GM23338 (cell line): ENCODE data around the gene RNF141. TPM values are rescaled to one million over a fixed set of nuclear protein-coding genes. Genes with fewer than 3 reads are reported as not detected.

Experiments used
- ATAC-seq: fragments of 200-7000 bp; cut with Tn5 transposase; 3 replicates; pipeline ENCODE4 v1.9.1; 2020
- DNase-seq: peaks from one replicate; pipeline ENCODE4 v3.0.0-alpha.2; 2015; ENCODE audit warnings: low spot score
- H2AFZ ChIP-seq: fragments of 200-600 bp; sonication (generic); 2 replicates; pipeline ENCODE4 v1.8.0; 2016; ENCODE audit warnings: antibody characterized with exemption, mild to moderate bottlenecking, moderate library complexity
- H3F3A ChIP-seq: fragments of 200-600 bp; sonication (generic); replicated peaks from 2 replicates; pipeline ENCODE4 v1.8.0; 2017; ENCODE audit warnings: antibody characterized with exemption, mixed run types, low read depth
- H3K27ac ChIP-seq: fragments of 200-600 bp; sonication (generic); 2 replicates; pipeline ENCODE4 v1.6.1; 2016; ENCODE audit warnings: low read depth
- H3K27me3 ChIP-seq: fragments of 200-600 bp; sonication (generic); 2 replicates; pipeline ENCODE4 v1.8.0; 2016; ENCODE audit warnings: mild to moderate bottlenecking, mixed run types, moderate library complexity; ENCODE audit not compliant: insufficient read depth
- H3K36me3 ChIP-seq: fragments of 200-600 bp; sonication (generic); 2 replicates; pipeline ENCODE4 v1.8.0; 2016; ENCODE audit warnings: mild to moderate bottlenecking; ENCODE audit not compliant: insufficient read depth
- H3K4me1 ChIP-seq: fragments of 200-600 bp; sonication (generic); 2 replicates; pipeline ENCODE4 v1.8.0; 2016; ENCODE audit warnings: mild to moderate bottlenecking, moderate library complexity; ENCODE audit not compliant: insufficient read depth
- H3K4me2 ChIP-seq: fragments of 200-600 bp; sonication (generic); 2 replicates; pipeline ENCODE4 v1.7.1; 2017; ENCODE audit warnings: mixed run types
- H3K4me3 ChIP-seq: fragments of 200-600 bp; sonication (generic); 2 replicates; pipeline ENCODE4 v1.6.1; 2016; ENCODE audit warnings: mixed run types
- H3K79me2 ChIP-seq: fragments of 200-600 bp; sonication (generic); replicated peaks from 2 replicates; pipeline ENCODE4 v1.8.0; 2017; ENCODE audit warnings: mild to moderate bottlenecking; ENCODE audit not compliant: insufficient read depth
- H3K9me2 ChIP-seq: fragments of 200-600 bp; sonication (generic); 2 replicates; pipeline ENCODE4 v1.8.0; 2017; ENCODE audit not compliant: insufficient read depth
- H4K20me1 ChIP-seq: fragments of 200-600 bp; sonication (generic); replicated peaks from 2 replicates; pipeline ENCODE4 v1.8.0; 2017; ENCODE audit warnings: mild to moderate bottlenecking; ENCODE audit not compliant: insufficient read depth
- H3K27ac Mint-ChIP-seq: 2 replicates; pipeline ENCODE4 v1.8.0; 2020; ENCODE audit warnings: inconsistent platforms, mild to moderate bottlenecking, moderate library complexity, mixed read lengths
- H3K27me3 Mint-ChIP-seq: 3 replicates; pipeline ENCODE4 v1.8.0; 2022; ENCODE audit warnings: low read depth, mild to moderate bottlenecking, moderate library complexity, mixed read lengths, inconsistent platforms; ENCODE audit not compliant: insufficient read depth, poor library complexity
- H3K36me3 Mint-ChIP-seq: 3 replicates; pipeline ENCODE4 v1.8.0; 2021; ENCODE audit warnings: low read depth, mild to moderate bottlenecking, inconsistent platforms, moderate library complexity, mixed read lengths
- H3K4me1 Mint-ChIP-seq: 3 replicates; pipeline ENCODE4 v1.8.0; 2020; ENCODE audit warnings: mild to moderate bottlenecking, inconsistent platforms, mixed read lengths
- H3K4me3 Mint-ChIP-seq: 3 replicates; pipeline ENCODE4 v1.8.0; 2021; ENCODE audit warnings: moderate library complexity, mild to moderate bottlenecking, inconsistent platforms, mixed read lengths
- H3K9me3 Mint-ChIP-seq: 3 replicates; pipeline ENCODE4 v1.8.0; 2020; ENCODE audit warnings: moderate library complexity, mild to moderate bottlenecking, inconsistent platforms, mixed read lengths
- CREB1 ChIP-seq: fragments of 250-450 bp; sonication (Bioruptor Pico); IDR thresholded peaks from 2 replicates; pipeline ENCODE4 v1.5.0; 2020; ENCODE audit warnings: low read depth, mild to moderate bottlenecking, moderate library complexity
- EZH2 ChIP-seq: fragments of 200-600 bp; sonication (generic); IDR thresholded peaks from one replicate; pipeline ENCODE4 v1.8.0; 2017; ENCODE audit warnings: antibody characterized with exemption, mild to moderate bottlenecking, low read depth; ENCODE audit not compliant: unreplicated experiment
- EZH2phosphoT487 ChIP-seq: fragments of 200-600 bp; sonication (generic); IDR thresholded peaks from one replicate; pipeline ENCODE4 v1.8.1; 2018; ENCODE audit warnings: antibody characterized with exemption; ENCODE audit not compliant: unreplicated experiment
- JUNB ChIP-seq: IDR thresholded peaks from one replicate; pipeline ENCODE4 v1.6.1; 2016; ENCODE audit warnings: antibody characterized with exemption; ENCODE audit not compliant: unreplicated experiment
- NANOG ChIP-seq: IDR thresholded peaks from 2 replicates; pipeline ENCODE4 v1.6.1; 2016; ENCODE audit warnings: antibody characterized with exemption, borderline replicate concordance
- POLR2AphosphoS5 ChIP-seq: IDR thresholded peaks from 2 replicates; pipeline ENCODE4 v1.6.1; 2016; ENCODE audit warnings: antibody characterized with exemption, low read depth
- REST ChIP-seq: IDR thresholded peaks from one replicate; pipeline ENCODE4 v1.6.1; 2018; ENCODE audit warnings: antibody characterized with exemption; ENCODE audit not compliant: unreplicated experiment
- STAT1 ChIP-seq: IDR thresholded peaks from one replicate; pipeline ENCODE4 v1.6.1; 2016; ENCODE audit warnings: antibody characterized with exemption; ENCODE audit not compliant: unreplicated experiment
- ZNF114 ChIP-seq: fragments of 250-450 bp; sonication (Bioruptor Pico); IDR thresholded peaks from 2 replicates; pipeline ENCODE4 v1.5.0; 2020; ENCODE audit warnings: mild to moderate bottlenecking, moderate library complexity
- ZNF331 ChIP-seq: fragments of 250-450 bp; sonication (Bioruptor Pico); IDR thresholded peaks from 2 replicates; pipeline ENCODE4 v1.5.0; 2020; ENCODE audit warnings: low read depth, mild to moderate bottlenecking, moderate library complexity
- polyA plus RNA-seq: library from polyadenylated mRNA; unstranded; fragments of >200 nt; fragmentation: Nextera tagmentation; extraction: Ambion mirVana; gene quantifications from 2 replicates; pipeline ENCODE4 v1.2.1, GENCODE V29; 2016
- total RNA-seq: library from RNA; depleted of rRNA; stranded (reverse); fragments of >200 nt; shearing (Covaris generic); gene quantifications from 2 replicates; pipeline ENCODE4 v1.2.3, GENCODE V29; 2014
- TF ChIP-seq, protein P1 (sequence below): IDR thresholded peaks from 2 replicates; pipeline ENCODE4 v1.6.1; 2016; ENCODE audit warnings: antibody characterized with exemption
- TF ChIP-seq, protein P2 (sequence below): fragments of 250-450 bp; sonication (Bioruptor Pico); IDR thresholded peaks from 2 replicates; pipeline ENCODE4 v1.5.0; 2020; ENCODE audit warnings: mild to moderate bottlenecking, moderate library complexity
- TF ChIP-seq, protein P3 (sequence below), 2 experiments: fragments of 200-600 bp in 1 of 2; sonication (generic) in 1 of 2; conservative IDR thresholded peaks; 2 replicates each; pipeline versions ENCODE4 v1.5.1 to v1.6.1; 2016 to 2017; ENCODE audit warnings: antibody characterized with exemption in 2 of 2, low read depth in 2 of 2, mild to moderate bottlenecking in 2 of 2, moderate library complexity in 1 of 2

RNF141 gene
- total and polyA plus RNA-seq, 2 experiments from 2014 or later, result 11.4 to 26.9 TPM

DNA sequence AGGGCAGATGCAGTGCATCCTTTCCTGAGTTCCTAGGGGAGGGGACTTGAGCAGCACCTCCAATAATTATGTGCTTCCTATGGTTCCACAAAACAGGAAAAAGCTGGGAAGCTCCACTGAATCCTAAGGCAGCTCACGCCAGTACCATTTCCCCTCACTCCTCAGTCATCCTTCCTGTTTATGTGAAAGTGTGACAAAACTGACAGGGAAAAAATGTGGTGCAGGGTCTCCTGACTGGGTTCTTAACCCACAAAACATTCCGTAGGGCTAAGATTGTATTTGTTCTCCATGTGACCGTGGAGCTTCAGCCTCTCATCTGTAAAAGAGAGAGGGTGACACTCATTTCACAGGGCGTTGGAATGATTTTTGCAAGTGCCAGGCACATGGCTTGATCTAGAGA, 39.6 kb upstream of the RNF141 start:
- Histone ChIP-seq H4K20me1 (no peaks in the 10 kb centered on the region), H3K79me2 (no peaks in the 10 kb centered on the region), H3K36me3 (no peaks in the 10 kb centered on the region), H3K4me3 (no peak overlapping the region), H3K9me2 (peaks cover 6% of the 10 kb centered on the region), H3K27ac (no peak overlapping the region), H3K27me3 (no peaks in the 10 kb centered on the region), H3K4me2 (no peak overlapping the region), H3F3A (no peaks in the 10 kb centered on the region), H2AFZ (no peak overlapping the region), H3K4me1 (no peaks in the 10 kb centered on the region)
- Mint-ChIP-seq H3K9me3 (no peaks in the 10 kb centered on the region), H3K27ac (no peak overlapping the region), H3K4me3 (no peak overlapping the region), H3K27me3 (no peaks in the 10 kb centered on the region), H3K4me1 (peaks cover 2% of the 10 kb centered on the region; the same call in 2 of the 3 replicates), H3K36me3 (no peaks in the 10 kb centered on the region)
- TF ChIP-seq, protein P1, sequence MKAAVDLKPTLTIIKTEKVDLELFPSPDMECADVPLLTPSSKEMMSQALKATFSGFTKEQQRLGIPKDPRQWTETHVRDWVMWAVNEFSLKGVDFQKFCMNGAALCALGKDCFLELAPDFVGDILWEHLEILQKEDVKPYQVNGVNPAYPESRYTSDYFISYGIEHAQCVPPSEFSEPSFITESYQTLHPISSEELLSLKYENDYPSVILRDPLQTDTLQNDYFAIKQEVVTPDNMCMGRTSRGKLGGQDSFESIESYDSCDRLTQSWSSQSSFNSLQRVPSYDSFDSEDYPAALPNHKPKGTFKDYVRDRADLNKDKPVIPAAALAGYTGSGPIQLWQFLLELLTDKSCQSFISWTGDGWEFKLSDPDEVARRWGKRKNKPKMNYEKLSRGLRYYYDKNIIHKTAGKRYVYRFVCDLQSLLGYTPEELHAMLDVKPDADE, result no peak
- TF ChIP-seq NANOG (no peak), JUNB (no peak), POLR2AphosphoS5 (no peak), ZNF114 (CRISPR knock-in tag) (no peak), REST (no peak), EZH2phosphoT487 (no peak), EZH2 (no peak), STAT1 (no peak), CREB1 (CRISPR knock-in tag) (no peak), ZNF331 (CRISPR knock-in tag) (no peak)
- TF ChIP-seq, protein P2, sequence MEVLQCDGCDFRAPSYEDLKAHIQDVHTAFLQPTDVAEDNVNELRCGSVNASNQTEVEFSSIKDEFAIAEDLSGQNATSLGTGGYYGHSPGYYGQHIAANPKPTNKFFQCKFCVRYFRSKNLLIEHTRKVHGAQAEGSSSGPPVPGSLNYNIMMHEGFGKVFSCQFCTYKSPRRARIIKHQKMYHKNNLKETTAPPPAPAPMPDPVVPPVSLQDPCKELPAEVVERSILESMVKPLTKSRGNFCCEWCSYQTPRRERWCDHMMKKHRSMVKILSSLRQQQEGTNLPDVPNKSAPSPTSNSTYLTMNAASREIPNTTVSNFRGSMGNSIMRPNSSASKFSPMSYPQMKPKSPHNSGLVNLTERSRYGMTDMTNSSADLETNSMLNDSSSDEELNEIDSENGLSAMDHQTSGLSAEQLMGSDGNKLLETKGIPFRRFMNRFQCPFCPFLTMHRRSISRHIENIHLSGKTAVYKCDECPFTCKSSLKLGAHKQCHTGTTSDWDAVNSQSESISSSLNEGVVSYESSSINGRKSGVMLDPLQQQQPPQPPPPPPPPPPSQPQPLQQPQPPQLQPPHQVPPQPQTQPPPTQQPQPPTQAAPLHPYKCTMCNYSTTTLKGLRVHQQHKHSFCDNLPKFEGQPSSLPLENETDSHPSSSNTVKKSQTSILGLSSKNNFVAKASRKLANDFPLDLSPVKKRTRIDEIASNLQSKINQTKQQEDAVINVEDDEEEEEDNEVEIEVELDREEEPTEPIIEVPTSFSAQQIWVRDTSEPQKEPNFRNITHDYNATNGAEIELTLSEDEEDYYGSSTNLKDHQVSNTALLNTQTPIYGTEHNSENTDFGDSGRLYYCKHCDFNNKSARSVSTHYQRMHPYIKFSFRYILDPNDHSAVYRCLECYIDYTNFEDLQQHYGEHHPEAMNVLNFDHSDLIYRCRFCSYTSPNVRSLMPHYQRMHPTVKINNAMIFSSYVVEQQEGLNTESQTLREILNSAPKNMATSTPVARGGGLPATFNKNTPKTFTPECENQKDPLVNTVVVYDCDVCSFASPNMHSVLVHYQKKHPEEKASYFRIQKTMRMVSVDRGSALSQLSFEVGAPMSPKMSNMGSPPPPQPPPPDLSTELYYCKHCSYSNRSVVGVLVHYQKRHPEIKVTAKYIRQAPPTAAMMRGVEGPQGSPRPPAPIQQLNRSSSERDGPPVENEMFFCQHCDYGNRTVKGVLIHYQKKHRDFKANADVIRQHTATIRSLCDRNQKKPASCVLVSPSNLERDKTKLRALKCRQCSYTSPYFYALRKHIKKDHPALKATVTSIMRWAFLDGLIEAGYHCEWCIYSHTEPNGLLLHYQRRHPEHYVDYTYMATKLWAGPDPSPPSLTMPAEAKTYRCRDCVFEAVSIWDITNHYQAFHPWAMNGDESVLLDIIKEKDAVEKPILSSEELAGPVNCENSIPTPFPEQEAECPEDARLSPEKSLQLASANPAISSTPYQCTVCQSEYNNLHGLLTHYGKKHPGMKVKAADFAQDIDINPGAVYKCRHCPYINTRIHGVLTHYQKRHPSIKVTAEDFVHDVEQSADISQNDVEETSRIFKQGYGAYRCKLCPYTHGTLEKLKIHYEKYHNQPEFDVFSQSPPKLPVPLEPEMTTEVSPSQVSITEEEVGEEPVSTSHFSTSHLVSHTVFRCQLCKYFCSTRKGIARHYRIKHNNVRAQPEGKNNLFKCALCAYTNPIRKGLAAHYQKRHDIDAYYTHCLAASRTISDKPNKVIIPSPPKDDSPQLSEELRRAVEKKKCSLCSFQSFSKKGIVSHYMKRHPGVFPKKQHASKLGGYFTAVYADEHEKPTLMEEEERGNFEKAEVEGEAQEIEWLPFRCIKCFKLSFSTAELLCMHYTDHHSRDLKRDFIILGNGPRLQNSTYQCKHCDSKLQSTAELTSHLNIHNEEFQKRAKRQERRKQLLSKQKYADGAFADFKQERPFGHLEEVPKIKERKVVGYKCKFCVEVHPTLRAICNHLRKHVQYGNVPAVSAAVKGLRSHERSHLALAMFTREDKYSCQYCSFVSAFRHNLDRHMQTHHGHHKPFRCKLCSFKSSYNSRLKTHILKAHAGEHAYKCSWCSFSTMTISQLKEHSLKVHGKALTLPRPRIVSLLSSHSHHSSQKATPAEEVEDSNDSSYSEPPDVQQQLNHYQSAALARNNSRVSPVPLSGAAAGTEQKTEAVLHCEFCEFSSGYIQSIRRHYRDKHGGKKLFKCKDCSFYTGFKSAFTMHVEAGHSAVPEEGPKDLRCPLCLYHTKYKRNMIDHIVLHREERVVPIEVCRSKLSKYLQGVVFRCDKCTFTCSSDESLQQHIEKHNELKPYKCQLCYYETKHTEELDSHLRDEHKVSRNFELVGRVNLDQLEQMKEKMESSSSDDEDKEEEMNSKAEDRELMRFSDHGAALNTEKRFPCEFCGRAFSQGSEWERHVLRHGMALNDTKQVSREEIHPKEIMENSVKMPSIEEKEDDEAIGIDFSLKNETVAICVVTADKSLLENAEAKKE (CRISPR knock-in tag), result no peak
- TF ChIP-seq, protein P3, sequence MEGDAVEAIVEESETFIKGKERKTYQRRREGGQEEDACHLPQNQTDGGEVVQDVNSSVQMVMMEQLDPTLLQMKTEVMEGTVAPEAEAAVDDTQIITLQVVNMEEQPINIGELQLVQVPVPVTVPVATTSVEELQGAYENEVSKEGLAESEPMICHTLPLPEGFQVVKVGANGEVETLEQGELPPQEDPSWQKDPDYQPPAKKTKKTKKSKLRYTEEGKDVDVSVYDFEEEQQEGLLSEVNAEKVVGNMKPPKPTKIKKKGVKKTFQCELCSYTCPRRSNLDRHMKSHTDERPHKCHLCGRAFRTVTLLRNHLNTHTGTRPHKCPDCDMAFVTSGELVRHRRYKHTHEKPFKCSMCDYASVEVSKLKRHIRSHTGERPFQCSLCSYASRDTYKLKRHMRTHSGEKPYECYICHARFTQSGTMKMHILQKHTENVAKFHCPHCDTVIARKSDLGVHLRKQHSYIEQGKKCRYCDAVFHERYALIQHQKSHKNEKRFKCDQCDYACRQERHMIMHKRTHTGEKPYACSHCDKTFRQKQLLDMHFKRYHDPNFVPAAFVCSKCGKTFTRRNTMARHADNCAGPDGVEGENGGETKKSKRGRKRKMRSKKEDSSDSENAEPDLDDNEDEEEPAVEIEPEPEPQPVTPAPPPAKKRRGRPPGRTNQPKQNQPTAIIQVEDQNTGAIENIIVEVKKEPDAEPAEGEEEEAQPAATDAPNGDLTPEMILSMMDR (conservative IDR thresholded peaks at IDR 0.05; ENCODE audit: low read depth in 2 of 2), result no peak
- DNase-seq (no peak), ATAC-seq (no peak)
